Neural crest cell (in vitro differentiated cells): ENCODE measurements around the gene DES. TPM values are rescaled to one million over a fixed set of nuclear protein-coding genes. Genes with fewer than 3 reads are reported as not detected.
"Not testable (repeated sequence)": the region's sequence is repeated elsewhere in the genome, so short reads cannot be mapped to it uniquely, and the experiment has no call there.

Source experiments
- DNase-seq: peaks from one replicate; pipeline ENCODE4 v3.0.0; 2021; ENCODE audit warnings: low read depth, mixed read lengths, low spot score
- H3K27ac Mint-ChIP-seq: one replicate; pipeline ENCODE4 v1.8.0; 2021; ENCODE audit warnings: mild to moderate bottlenecking, mixed read lengths; ENCODE audit not compliant: unreplicated experiment
- H3K27me3 Mint-ChIP-seq: 2 replicates; pipeline ENCODE4 v1.8.0; 2021; ENCODE audit warnings: low read depth, mild to moderate bottlenecking, mixed read lengths
- H3K36me3 Mint-ChIP-seq: 2 replicates; pipeline ENCODE4 v1.8.0; 2021; ENCODE audit warnings: low read depth, mild to moderate bottlenecking, mixed read lengths
- H3K4me1 Mint-ChIP-seq: 2 replicates; pipeline ENCODE4 v1.8.0; 2021; ENCODE audit warnings: mixed read lengths
- H3K4me3 Mint-ChIP-seq: one replicate; pipeline ENCODE4 v1.8.0; 2021; ENCODE audit warnings: mild to moderate bottlenecking, mixed read lengths
- H3K9me3 Mint-ChIP-seq: 2 replicates; pipeline ENCODE4 v1.8.0; 2021; ENCODE audit warnings: mixed read lengths
- CTCF ChIP-seq: fragments of 200-600 bp; sonication (generic); conservative IDR thresholded peaks from 2 replicates; pipeline ENCODE4 v1.5.0; 2021; ENCODE audit warnings: antibody characterized with exemption, mild to moderate bottlenecking
- total RNA-seq: library from RNA; stranded (reverse); gene quantifications from 2 replicates; pipeline ENCODE4 v1.2.1, GENCODE V29; 2021

The DES gene
- total RNA-seq, 1 donor from 2014 or later, result 0.28 TPM

- Mint-ChIP-seq H3K4me1 (peaks cover 14% of the 10 kb centered on the region), H3K4me3 (peak within 1 kb of the TSS; percentile 95), H3K27ac (peak within 1 kb of the TSS; percentile 78), H3K27me3 (no peaks in the 10 kb centered on the region), H3K36me3 (peaks cover 6% of the 10 kb centered on the region), H3K9me3 (no peaks in the 10 kb centered on the region)
- DNase-seq, result peak; percentile 96
- no peak for TF ChIP-seq CTCF
Observed at GRCh38 chr2:219387306-219388120, 30.7 kb upstream of the DES start, which contains the start of gene DNPEP. TSS of gene DNPEP (minus strand) at chr2:219387912. CDS start at chr2:219387794, 118 bp downstream.

- DNase-seq, result peak; percentile 96
- H3K4me1 Mint-ChIP-seq, result peaks cover 14% of the 10 kb centered on the region
- peaks cover 2% of the 10 kb centered on the region for H3K27me3 Mint-ChIP-seq
- H3K36me3 Mint-ChIP-seq, result peaks cover 6% of the 10 kb centered on the region
- TF ChIP-seq CTCF, result peak; percentile 65
- peak overlapping the region; percentile 84 for H3K4me3 Mint-ChIP-seq
- no peaks in the 10 kb centered on the region for H3K9me3 Mint-ChIP-seq
- no peak overlapping the region for H3K27ac Mint-ChIP-seq
Observed at GRCh38 chr2:219388121-219388906, 29.9 kb upstream of the DES start.

- Mint-ChIP-seq H3K4me1 (peaks cover 14% of the 10 kb centered on the region), H3K4me3 (peak overlapping the region; percentile 84), H3K36me3 (peaks cover under 1% of the 10 kb centered on the region), H3K27me3 (peaks cover 2% of the 10 kb centered on the region), H3K27ac (no peak overlapping the region), H3K9me3 (no peaks in the 10 kb centered on the region)
- no peak for TF ChIP-seq CTCF
- DNase-seq, result no peak
Observed at GRCh38 chr2:219388907-219389156, 29.3 kb upstream of the DES start.

- Mint-ChIP-seq H3K27ac (no peak overlapping the region), H3K36me3 (no peaks in the 10 kb centered on the region), H3K27me3 (peaks cover 2% of the 10 kb centered on the region), H3K4me1 (peaks cover 7% of the 10 kb centered on the region), H3K9me3 (no peaks in the 10 kb centered on the region), H3K4me3 (no peak overlapping the region)
- no peak for TF ChIP-seq CTCF
- DNase-seq, result no peak
Observed at GRCh38 chr2:219392754-219393153, 25.4 kb upstream of the DES start.

- not testable (repeated sequence) for H3K4me1 Mint-ChIP-seq, H3K27me3 Mint-ChIP-seq, H3K36me3 Mint-ChIP-seq, H3K9me3 Mint-ChIP-seq, DNase-seq, H3K4me3 Mint-ChIP-seq, H3K27ac Mint-ChIP-seq
Observed at GRCh38 chr2:219395056-219395455, 23.1 kb upstream of the DES start.

GRCh38 chr2:219395609-219396008 is 22.6 kb upstream of the DES start:
- no peak for TF ChIP-seq CTCF
- Mint-ChIP-seq H3K27ac (no peak overlapping the region), H3K4me3 (no peak overlapping the region), H3K9me3 (no peaks in the 10 kb centered on the region), H3K4me1 (peaks cover 9% of the 10 kb centered on the region), H3K27me3 (peaks cover 2% of the 10 kb centered on the region), H3K36me3 (no peaks in the 10 kb centered on the region)
- no peak for DNase-seq
